Mucosa of descending colon (tissue), 3 donors: Measurements from ENCODE around the gene TBCEL. TPM values are rescaled to one million over a fixed set of nuclear protein-coding genes. Genes with fewer than 3 reads are reported as not detected.

ENCODE experiments used
- ATAC-seq: fragments of 200-7000 bp; cut with Tn5 transposase; one replicate; pipeline ENCODE4 v1.9.1; 2020; ENCODE audit warnings: mild to moderate bottlenecking, moderate library complexity
- DNase-seq, 3 donors: peaks; one replicate each; pipeline ENCODE4 v3.0.0-alpha.2; 2020
- H3K36me3 ChIP-seq: fragments of 200-600 bp; one replicate; pipeline ENCODE4 v1.8.0; 2021; ENCODE audit warnings: low read depth, mild to moderate bottlenecking
- H3K4me1 ChIP-seq: fragments of 200-600 bp; one replicate; pipeline ENCODE4 v1.8.0; 2021; ENCODE audit warnings: low read depth, mild to moderate bottlenecking
- H3K4me3 ChIP-seq: fragments of 200-600 bp; one replicate; pipeline ENCODE4 v1.8.0; 2021; ENCODE audit warnings: mild to moderate bottlenecking
- H3K9me3 ChIP-seq: fragments of 200-600 bp; one replicate; pipeline ENCODE4 v1.8.0; 2021; ENCODE audit warnings: mild to moderate bottlenecking
- intact Hi-C, 2 donors: fragments of 100-400 bp; cut with DNase I in 1 of 2; cut with micrococcal nuclease in 1 of 2; formaldehyde crosslinking; loops; one replicate each; pipeline versions ENCODE4 v1.11.0 to v1.11.1; 2022; cut with DNase I, micrococcal nuclease
- total RNA-seq, 3 donors: library from RNA; stranded (reverse); fragmentation: NEBNext Ultra II Directional in 2 of 3; extraction: Animal tissue kit (Norgen Biotek cat#: 25700) in 2 of 3; gene quantifications; one replicate each; pipeline versions ENCODE4 v1.2.1 to v1.2.4, GENCODE V29; 2021 to 2023
- TF ChIP-seq, protein P1 (sequence below): fragments of 200-600 bp; IDR thresholded peaks from one replicate; pipeline ENCODE4 v1.8.0; 2022; ENCODE audit warnings: antibody characterized with exemption, mild to moderate bottlenecking
- donor health status: DM: no; HTN: no; CAD: no; lungs with moderate emphysema.
- donor health status: DM: no; HTN: no; CAD: no.
- donor health status: DM: no; HTN: yes; CAD: no.

The TBCEL gene
- total RNA-seq, 3 donors from 2014 or later: 11.7 to 36.5 (median 12.8) TPM

DNA sequence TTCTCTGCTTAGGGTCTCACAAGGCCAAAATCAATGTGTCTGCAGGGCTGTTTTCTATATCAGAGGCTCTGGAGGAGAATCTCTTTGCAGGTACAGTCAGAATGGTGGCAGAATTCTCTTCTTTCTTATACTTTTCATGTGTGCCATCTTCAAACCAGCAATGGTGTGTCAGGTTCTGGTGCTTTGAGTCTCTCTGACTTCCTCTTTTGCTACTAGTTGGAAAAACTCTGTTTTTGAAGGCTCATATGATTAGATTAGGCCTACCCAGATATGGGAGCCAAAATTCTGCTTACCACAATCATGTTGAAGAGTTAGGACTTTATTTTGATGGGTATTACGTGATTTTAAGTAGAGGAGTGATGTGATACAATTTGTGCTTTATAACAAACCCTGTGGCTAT, 58.3 kb downstream of the TBCEL start:
- DNase-seq: no peak
- ATAC-seq: no peak
- Histone ChIP-seq H3K4me3 (no peak overlapping the region), H3K4me1 (no peaks in the 10 kb centered on the region), H3K9me3 (no peaks in the 10 kb centered on the region), H3K36me3 (no peaks in the 10 kb centered on the region)
- intact Hi-C loops: no loop called here
- TF ChIP-seq, protein P1, sequence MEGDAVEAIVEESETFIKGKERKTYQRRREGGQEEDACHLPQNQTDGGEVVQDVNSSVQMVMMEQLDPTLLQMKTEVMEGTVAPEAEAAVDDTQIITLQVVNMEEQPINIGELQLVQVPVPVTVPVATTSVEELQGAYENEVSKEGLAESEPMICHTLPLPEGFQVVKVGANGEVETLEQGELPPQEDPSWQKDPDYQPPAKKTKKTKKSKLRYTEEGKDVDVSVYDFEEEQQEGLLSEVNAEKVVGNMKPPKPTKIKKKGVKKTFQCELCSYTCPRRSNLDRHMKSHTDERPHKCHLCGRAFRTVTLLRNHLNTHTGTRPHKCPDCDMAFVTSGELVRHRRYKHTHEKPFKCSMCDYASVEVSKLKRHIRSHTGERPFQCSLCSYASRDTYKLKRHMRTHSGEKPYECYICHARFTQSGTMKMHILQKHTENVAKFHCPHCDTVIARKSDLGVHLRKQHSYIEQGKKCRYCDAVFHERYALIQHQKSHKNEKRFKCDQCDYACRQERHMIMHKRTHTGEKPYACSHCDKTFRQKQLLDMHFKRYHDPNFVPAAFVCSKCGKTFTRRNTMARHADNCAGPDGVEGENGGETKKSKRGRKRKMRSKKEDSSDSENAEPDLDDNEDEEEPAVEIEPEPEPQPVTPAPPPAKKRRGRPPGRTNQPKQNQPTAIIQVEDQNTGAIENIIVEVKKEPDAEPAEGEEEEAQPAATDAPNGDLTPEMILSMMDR: no peak

DNA sequence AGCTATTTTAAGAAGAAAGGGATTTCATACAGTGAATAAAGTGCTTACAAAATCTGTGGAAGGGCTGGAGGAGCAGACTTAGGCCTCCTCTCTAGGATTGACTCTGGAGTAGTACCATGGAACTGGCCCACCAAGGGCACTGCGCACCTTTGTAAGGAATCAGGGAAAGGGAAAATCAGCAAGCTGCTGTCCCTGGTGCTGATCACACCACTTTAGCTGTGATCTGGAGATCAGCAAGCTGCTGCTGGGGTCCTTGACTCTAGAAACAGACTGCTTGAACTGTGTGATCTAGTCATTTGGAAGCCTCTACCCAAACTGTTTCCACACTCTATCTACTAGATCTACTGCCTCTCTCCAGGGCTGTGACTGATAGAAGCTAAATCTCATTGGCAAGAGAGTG, 58.8 kb downstream of the TBCEL start:
- TF ChIP-seq, protein P1: no peak
- ATAC-seq (no peak), DNase-seq (no peak)
- Histone ChIP-seq H3K9me3 (no peaks in the 10 kb centered on the region), H3K36me3 (no peaks in the 10 kb centered on the region), H3K4me1 (no peaks in the 10 kb centered on the region), H3K4me3 (no peak overlapping the region)
- intact Hi-C loops: no loop called here

DNA sequence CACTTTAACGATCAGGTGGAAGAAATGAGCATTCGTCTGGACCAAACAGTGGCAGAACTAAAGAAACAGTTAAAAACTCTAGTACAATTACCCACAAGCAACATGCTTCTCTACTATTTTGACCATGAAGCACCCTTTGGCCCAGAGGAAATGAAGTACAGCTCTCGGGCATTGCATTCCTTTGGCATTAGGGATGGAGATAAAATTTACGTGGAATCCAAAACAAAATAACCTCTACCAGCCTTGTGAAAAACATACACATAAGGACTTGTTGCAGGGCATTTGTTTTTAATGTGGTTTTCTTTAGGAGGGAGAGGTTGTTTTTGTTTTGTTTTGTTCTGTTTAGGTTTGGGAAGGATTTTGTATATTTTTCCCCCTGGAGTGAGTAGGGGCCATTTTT, 63.0 kb downstream of the TBCEL start:
- TF ChIP-seq, protein P1: no peak
- no peaks in the 10 kb centered on the region for H3K36me3 ChIP-seq
- no peak overlapping the region for H3K4me3 ChIP-seq
- no peaks in the 10 kb centered on the region for H3K4me1 ChIP-seq
- intact Hi-C loops: no loop called here
- no peak for ATAC-seq
- H3K9me3 ChIP-seq: no peaks in the 10 kb centered on the region
- DNase-seq: no peak

DNA sequence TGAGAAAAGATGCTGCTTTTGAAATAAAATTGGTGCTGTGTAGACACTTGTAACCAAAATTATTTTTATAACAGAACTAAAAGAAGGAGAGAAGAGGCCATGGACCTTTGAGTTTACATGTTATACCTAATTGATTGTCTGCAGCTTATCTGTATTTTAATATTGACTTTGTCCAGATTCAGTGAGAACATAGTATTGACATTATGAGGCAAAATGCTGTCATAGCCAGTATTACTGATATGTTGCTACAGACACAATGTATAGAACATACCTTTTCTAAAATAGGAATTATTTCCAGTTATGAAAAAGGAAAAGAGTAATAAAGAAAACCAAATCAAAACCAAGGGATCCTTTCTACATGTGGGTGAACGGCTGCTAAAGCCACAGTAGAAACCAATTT, 65.7 kb downstream of the TBCEL start:
- intact Hi-C loops: no loop called here
- DNase-seq: no peak
- ATAC-seq: no peak
- Histone ChIP-seq H3K36me3 (no peaks in the 10 kb centered on the region), H3K4me3 (no peak overlapping the region), H3K4me1 (no peaks in the 10 kb centered on the region), H3K9me3 (no peaks in the 10 kb centered on the region)
- TF ChIP-seq, protein P1: no peak

DNA sequence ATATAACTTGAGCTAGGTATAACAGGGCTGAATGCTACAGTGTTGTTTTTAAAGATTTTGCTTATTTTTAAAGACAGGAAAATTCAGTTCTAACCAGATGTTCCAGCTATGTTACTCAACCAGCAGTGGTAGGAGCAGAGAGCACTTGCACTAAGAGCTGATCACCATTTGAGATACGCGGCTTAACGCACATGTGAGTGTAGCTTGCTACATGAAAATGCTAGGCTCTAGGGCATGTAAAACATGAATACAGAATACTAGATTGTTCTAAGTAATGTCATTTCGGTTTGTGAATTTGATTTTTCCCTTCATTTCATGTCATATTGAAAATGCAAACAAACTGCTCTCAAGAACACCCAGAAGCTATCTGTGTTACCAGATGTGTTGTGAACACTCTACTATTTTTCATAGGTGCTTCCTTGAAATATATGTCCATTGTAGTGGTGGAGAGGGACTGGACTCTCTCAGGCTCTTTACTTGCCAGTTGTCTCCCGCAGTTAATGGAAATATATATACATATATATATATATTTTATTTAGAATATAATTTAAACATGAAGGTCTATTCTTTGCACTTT, 66.3 kb downstream of the TBCEL start:
- Histone ChIP-seq H3K36me3 (no peaks in the 10 kb centered on the region), H3K4me3 (no peak overlapping the region), H3K9me3 (no peaks in the 10 kb centered on the region), H3K4me1 (no peaks in the 10 kb centered on the region)
- intact Hi-C loops: no loop called here
- ATAC-seq: no peak
- TF ChIP-seq, protein P1: no peak
- no peak for DNase-seq
